Uterus (tissue), 4 donors: ENCODE results near the gene GRIN1. TPM values are rescaled to one million over a fixed set of nuclear protein-coding genes. Genes with fewer than 3 reads are reported as not detected.

Source experiments
- DNase-seq, 2 donors: peaks; one replicate each; pipeline ENCODE4 v3.0.0-alpha.2; 2019 to 2020
- H3K27ac ChIP-seq, 2 donors: fragments of 200-600 bp; sonication (generic); 1 replicate in 1 of 2; 2 replicates in 1 of 2; pipeline ENCODE4 v1.5.1; 2016 to 2018
- H3K27me3 ChIP-seq, 2 donors: fragments of 200-600 bp; sonication (generic); one replicate each; pipeline ENCODE4 v1.5.1; 2018 to 2019; ENCODE audit warnings: control low read depth in 1 of 2
- H3K36me3 ChIP-seq, 2 donors: fragments of 200-600 bp; sonication (generic); one replicate each; pipeline ENCODE4 v1.5.1; 2019; ENCODE audit warnings: control low read depth in 1 of 2
- H3K4me1 ChIP-seq, 2 donors: fragments of 200-600 bp; sonication (generic); one replicate each; pipeline ENCODE4 v1.5.1; 2018 to 2019; ENCODE audit warnings: control low read depth in 1 of 2
- H3K4me3 ChIP-seq, 2 donors: fragments of 200-600 bp; sonication (generic); 1 replicate in 1 of 2; 2 replicates in 1 of 2; pipeline ENCODE4 v1.5.1; 2018 to 2019; ENCODE audit warnings: mild to moderate bottlenecking in 1 of 2
- H3K9me3 ChIP-seq, 2 donors: fragments of 200-600 bp; sonication (generic); one replicate each; pipeline ENCODE4 v1.5.1; 2019; ENCODE audit warnings: control low read depth in 1 of 2
- CTCF ChIP-seq, 4 experiments: fragments of 200-600 bp in 2 of 4; fragments of 450-650 bp in 2 of 4; sonication (generic) in 2 of 4; IDR thresholded peaks; one replicate each; pipeline ENCODE4 v1.5.1; 2016 to 2019; ENCODE audit warnings: antibody characterized with exemption in 4 of 4, mild to moderate bottlenecking in 2 of 4, moderate library complexity in 1 of 4
- POLR2A ChIP-seq, 2 donors: fragments of 450-650 bp; IDR thresholded peaks; one replicate each; pipeline ENCODE4 v1.6.1; 2016; ENCODE audit warnings: antibody characterized with exemption in 2 of 2, mild to moderate bottlenecking in 1 of 2, moderate library complexity in 1 of 2
- intact Hi-C: fragments of 100-400 bp; cut with DNase I; formaldehyde crosslinking; loops from one replicate; pipeline ENCODE4 v1.15.1; 2023; ENCODE audit warnings: low total_unique reads
- total RNA-seq, 4 donors: library from RNA; depleted of rRNA in 3 of 4; stranded (reverse); fragments of >200 nt in 3 of 4; gene quantifications; one replicate each; pipeline versions ENCODE4 v1.1.0 to v1.2.4, GENCODE V29; 2014 to 2023
- donor health status: DM: yes; HTN: yes; CAD: no.

The GRIN1 gene
- total RNA-seq, 4 donors from 2014 or later: not detected

- intact Hi-C loops: no loop called here
- H3K4me3 ChIP-seq: no peak overlapping the region
- no peaks in the 10 kb centered on the region for H3K36me3 ChIP-seq
- no peak for DNase-seq
- peaks cover 0 to 33% of the 10 kb centered on the region in 2 donors for H3K27me3 ChIP-seq
- H3K9me3 ChIP-seq: no peaks in the 10 kb centered on the region
- H3K27ac ChIP-seq: no peak overlapping the region
- TF ChIP-seq POLR2A (IDR thresholded peaks at IDR 0.05) (no peak), CTCF (IDR thresholded peaks at IDR 0.05) (no peak)
- H3K4me1 ChIP-seq: peaks cover 0 to 12% of the 10 kb centered on the region in 2 donors
Measured at GRCh38 chr9:137140151-137141012, 1.4 kb downstream of the GRIN1 start.

DNA sequence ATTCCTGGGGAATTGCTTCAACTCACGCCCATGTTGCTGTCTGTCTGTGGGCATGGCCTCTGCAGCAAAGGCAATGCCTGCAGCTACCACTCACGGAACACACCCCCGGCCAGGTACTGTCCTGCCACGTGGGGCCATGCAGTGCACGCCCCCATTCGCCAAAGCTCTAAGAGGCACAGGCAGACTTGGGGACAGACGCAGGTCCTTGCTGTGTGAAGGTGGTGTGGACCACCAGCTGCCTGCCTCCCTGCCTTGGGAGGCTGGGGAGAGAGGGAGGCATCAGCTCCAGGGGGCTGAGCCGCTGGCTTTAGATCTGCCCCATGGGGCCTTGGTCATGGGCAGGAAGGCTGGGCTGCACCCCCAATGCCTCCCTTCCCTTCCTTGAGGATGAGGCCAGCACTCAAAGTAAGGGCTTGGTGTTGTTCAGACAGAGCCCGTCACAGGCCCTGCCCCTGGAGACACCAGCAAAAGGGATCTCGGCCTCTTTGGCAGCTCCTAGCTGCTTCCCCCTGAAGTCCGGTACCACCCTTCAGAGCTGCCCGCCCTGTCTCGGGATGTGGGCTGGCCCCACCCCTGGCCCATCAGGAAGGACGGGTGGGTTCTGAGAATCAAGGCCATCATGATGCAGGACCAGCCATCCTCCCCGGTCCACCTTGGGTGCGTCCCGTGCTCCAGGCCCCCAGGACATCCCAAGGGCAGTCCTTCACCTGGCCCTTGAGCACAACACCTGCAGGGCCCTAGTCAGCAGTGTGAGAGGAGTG is 2.3 kb downstream of the GRIN1 start:
- H3K4me3 ChIP-seq: no peak overlapping the region
- H3K27ac ChIP-seq: no peak overlapping the region
- peaks cover 0 to 12% of the 10 kb centered on the region in 2 donors for H3K4me1 ChIP-seq
- H3K36me3 ChIP-seq: no peaks in the 10 kb centered on the region
- no peak for TF ChIP-seq POLR2A (IDR thresholded peaks at IDR 0.05)
- no peak for TF ChIP-seq CTCF (IDR thresholded peaks at IDR 0.05)
- no peak for DNase-seq
- intact Hi-C loops: no loop called here
- peaks cover 0 to 29% of the 10 kb centered on the region in 2 donors for H3K27me3 ChIP-seq
- no peaks in the 10 kb centered on the region for H3K9me3 ChIP-seq

DNA sequence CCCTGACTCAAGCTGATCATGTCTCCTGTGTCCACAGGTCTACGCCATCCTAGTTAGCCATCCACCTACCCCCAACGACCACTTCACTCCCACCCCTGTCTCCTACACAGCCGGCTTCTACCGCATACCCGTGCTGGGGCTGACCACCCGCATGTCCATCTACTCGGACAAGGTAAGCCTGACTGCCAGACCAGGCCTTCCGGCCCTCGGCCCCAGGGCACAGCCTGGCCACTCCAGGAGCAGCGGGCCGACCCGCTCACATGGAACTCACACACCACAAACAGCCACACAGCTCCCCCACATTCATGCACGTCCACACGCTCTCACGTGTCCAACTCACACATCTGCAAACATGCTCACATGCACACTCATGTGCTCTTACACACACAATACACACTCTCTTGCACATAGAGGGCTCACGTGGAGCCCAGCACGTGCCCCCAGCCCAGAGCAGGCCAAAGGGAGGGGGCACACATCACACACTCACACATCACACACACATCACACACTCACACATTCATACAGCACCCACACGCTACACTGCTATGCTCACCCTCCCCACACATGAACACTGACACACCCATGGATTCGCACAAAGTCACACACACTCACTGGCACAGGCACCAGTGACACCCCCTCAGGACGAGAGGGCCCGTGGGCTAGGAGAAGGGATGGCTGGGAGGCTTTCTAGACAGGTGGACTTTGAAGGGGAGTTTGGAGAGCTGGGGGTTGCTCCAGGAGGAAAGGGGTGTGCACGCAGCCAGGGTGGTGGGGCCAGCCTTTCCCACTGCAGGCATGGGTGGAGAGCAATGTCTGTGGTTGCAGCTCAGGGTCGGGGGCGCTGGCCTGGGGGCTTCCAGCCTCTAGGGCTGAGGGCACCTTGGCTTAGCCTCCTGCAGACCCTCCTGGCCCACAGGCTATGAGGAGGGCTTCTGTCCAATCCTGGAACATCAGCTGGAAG is 3.3 kb downstream of the GRIN1 start:
- Histone ChIP-seq H3K27ac (no peak overlapping the region), H3K9me3 (no peaks in the 10 kb centered on the region), H3K4me1 (peaks cover 0 to 12% of the 10 kb centered on the region in 2 donors), H3K36me3 (no peaks in the 10 kb centered on the region), H3K27me3 (peaks cover 0 to 19% of the 10 kb centered on the region in 2 donors), H3K4me3 (no peak overlapping the region)
- TF ChIP-seq CTCF (IDR thresholded peaks at IDR 0.05): no peak
- TF ChIP-seq POLR2A (IDR thresholded peaks at IDR 0.05): no peak
- intact Hi-C loops: no loop called here
- DNase-seq: no peak

DNA sequence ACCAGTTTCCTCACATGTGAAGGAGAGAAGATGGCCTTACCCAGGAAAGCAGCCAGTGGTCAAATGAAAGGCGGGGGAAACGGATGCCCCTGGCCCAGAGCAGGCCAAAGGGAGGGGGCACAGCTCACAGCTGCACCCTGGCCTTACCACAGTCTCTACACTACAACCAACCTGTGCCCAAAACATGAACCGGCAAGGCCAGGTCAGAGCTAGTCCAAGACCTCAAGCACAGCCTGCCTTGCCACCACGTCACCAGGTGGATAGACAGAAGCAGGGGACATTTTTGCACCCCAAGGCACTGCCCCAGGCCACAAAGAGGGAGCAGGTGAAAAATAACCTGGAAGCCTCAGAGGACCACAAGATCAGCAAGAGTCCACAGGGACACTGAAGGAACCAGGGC is 4.5 kb downstream of the GRIN1 start:
- peaks cover 0 to 16% of the 10 kb centered on the region in 2 donors for H3K27me3 ChIP-seq
- intact Hi-C loops: no loop called here
- no peak overlapping the region for H3K4me3 ChIP-seq
- H3K9me3 ChIP-seq: no peaks in the 10 kb centered on the region
- no peaks in the 10 kb centered on the region for H3K36me3 ChIP-seq
- H3K27ac ChIP-seq: no peak overlapping the region
- peaks cover 0 to 11% of the 10 kb centered on the region in 2 donors for H3K4me1 ChIP-seq
- no peak for DNase-seq
- TF ChIP-seq CTCF (IDR thresholded peaks at IDR 0.05): no peak
- no peak for TF ChIP-seq POLR2A (IDR thresholded peaks at IDR 0.05)
